OCI-LY7 (cell line): ENCODE results near the gene QPCTL. TPM values are rescaled to one million over a fixed set of nuclear protein-coding genes. Genes with fewer than 3 reads are reported as not detected.

Experiments
- BruUV-seq: library from RNA; stranded (reverse); fragments of 400-500 nt; replicated peaks from 2 replicates; lab custom pipeline; 2021; lab: Mats Ljungman, UMichigan
- CTCF ChIA-PET: fragments of 300-600 bp; sonication (Branson Sonifier 250); formaldehyde crosslinking; loops from one replicate; lab custom pipeline; 2022; ENCODE audit warnings: antibody characterized with exemption; ENCODE audit not compliant: unreplicated experiment; lab: Charles Lee
- POLR2A ChIA-PET: fragments of 300-600 bp; sonication (Branson Sonifier 250); formaldehyde crosslinking; loops from one replicate; lab custom pipeline; 2022; ENCODE audit warnings: antibody characterized with exemption; lab: Charles Lee
- DNase-seq: peaks from one replicate; pipeline ENCODE4 v3.0.0-alpha.2; 2015; ENCODE audit warnings: low spot score
- H2AFZ ChIP-seq: fragments of 200-600 bp; sonication (generic), shearing (Covaris generic); 2 replicates; pipeline ENCODE4 v1.6.1; 2014; ENCODE audit warnings: mild to moderate bottlenecking, antibody characterized with exemption, low read length, moderate library complexity
- H3K27ac ChIP-seq: fragments of 200-600 bp; sonication (generic); 2 replicates; pipeline ENCODE4 v1.5.1; 2014; ENCODE audit warnings: mixed run types, low read depth, mild to moderate bottlenecking, moderate library complexity, low read length, inconsistent platforms; ENCODE audit not compliant: poor library complexity, severe bottlenecking
- H3K36me3 ChIP-seq: fragments of 200-600 bp; sonication (generic); 2 replicates; pipeline ENCODE4 v1.6.1; 2014; ENCODE audit warnings: mild to moderate bottlenecking, antibody characterized with exemption, low read length, moderate library complexity, mixed read lengths; ENCODE audit not compliant: insufficient read depth
- H3K4me1 ChIP-seq: fragments of 200-600 bp; sonication (generic); 2 replicates; pipeline ENCODE4 v1.5.1; 2014; ENCODE audit warnings: mild to moderate bottlenecking, low read length; ENCODE audit not compliant: insufficient read depth, poor library complexity, severe bottlenecking
- H3K4me2 ChIP-seq: fragments of 200-600 bp; sonication (generic); 2 replicates; pipeline ENCODE4 v1.6.1; 2014; ENCODE audit warnings: mild to moderate bottlenecking, low read length
- H3K4me3 ChIP-seq: fragments of 200-600 bp; sonication (generic); 2 replicates; pipeline ENCODE4 v1.5.1; 2014; ENCODE audit warnings: mild to moderate bottlenecking, low read depth, low read length; ENCODE audit not compliant: poor library complexity, severe bottlenecking
- H3K79me2 ChIP-seq: fragments of 200-600 bp; sonication (generic); 2 replicates; pipeline ENCODE4 v1.6.1; 2016; ENCODE audit warnings: low read depth, mild to moderate bottlenecking, low read length, moderate library complexity, mixed read lengths; ENCODE audit not compliant: insufficient read depth
- H3K9me2 ChIP-seq: fragments of 200-600 bp; sonication (generic); 2 replicates; pipeline ENCODE4 v1.6.1; 2016; ENCODE audit warnings: mild to moderate bottlenecking, low read length, mixed read lengths; ENCODE audit not compliant: insufficient read depth
- H3K9me3 ChIP-seq: fragments of 200-600 bp; sonication (generic); 2 replicates; pipeline ENCODE4 v1.6.1; 2014; ENCODE audit warnings: mild to moderate bottlenecking, mixed run types, low read length, mixed read lengths
- H4K20me1 ChIP-seq: fragments of 200-600 bp; sonication (generic); 2 replicates; pipeline ENCODE4 v1.6.1; 2014; ENCODE audit warnings: mild to moderate bottlenecking, antibody characterized with exemption, low read length, moderate library complexity, mixed read lengths; ENCODE audit not compliant: insufficient read depth
- EZH2phosphoT487 ChIP-seq: fragments of 200-600 bp; sonication (generic); IDR thresholded peaks from 2 replicates; pipeline ENCODE4 v1.6.1; 2018; ENCODE audit warnings: low read depth, borderline replicate concordance, mild to moderate bottlenecking, mixed run types, antibody characterized with exemption, low read length, moderate library complexity, mixed read lengths
- intact Hi-C: fragments of 100-400 bp; cut with micrococcal nuclease; formaldehyde crosslinking; loops from one replicate; pipeline ENCODE4 v1.10.0; 2022; ENCODE audit not compliant: unreplicated experiment
- total RNA-seq, 2 experiments: library from RNA; depleted of rRNA in 1 of 2; stranded (reverse); fragments of >200 nt in 1 of 2; shearing (Covaris generic) in 1 of 2; gene quantifications; 2 replicates each; pipeline ENCODE4 v1.2.3, GENCODE V29; 2014 to 2022
- TF ChIP-seq, protein P1 (sequence below): fragments of 200-600 bp; sonication (generic); conservative IDR thresholded peaks from 2 replicates; pipeline ENCODE4 v1.5.1; 2014; ENCODE audit warnings: mild to moderate bottlenecking, antibody characterized with exemption, low read length, moderate library complexity, mixed read lengths

The QPCTL gene
- total RNA-seq, 2 experiments from 2014 or later, result 24.8 to 26.3 TPM

DNA sequence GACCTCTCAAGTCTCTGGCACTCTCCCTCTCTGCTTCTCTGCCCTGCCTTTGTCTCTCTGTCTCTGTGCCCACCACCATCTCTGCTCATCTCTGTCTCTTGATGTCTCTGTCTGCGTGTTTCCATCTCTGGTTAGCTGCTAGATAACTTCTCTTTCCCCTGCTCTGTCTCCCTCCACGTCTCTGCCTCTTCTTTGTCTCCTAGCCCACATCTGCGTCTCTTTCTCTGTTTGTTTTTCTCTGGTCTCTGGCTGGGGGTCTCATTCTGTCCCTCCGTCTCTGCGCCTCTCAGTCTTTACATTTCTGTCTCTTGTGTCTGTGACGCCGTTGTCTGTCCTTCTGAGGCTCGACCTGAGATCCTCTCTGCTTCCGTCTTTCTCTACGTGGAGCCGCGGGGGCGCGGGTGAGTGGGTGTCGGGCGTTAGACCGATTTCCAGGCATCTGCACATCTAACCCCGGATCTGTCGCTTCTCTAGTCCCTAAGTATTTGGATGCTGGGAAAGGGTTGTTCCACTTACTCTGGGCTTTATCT lies 24.1 kb upstream of the QPCTL start:
- peaks cover 54% of the 10 kb centered on the region for H3K4me1 ChIP-seq
- H3K9me2 ChIP-seq, result no peaks in the 10 kb centered on the region
- intact Hi-C loops, result no loop called here
- H4K20me1 ChIP-seq, result no peaks in the 10 kb centered on the region
- no peak for TF ChIP-seq EZH2phosphoT487
- TF ChIP-seq, protein P1, sequence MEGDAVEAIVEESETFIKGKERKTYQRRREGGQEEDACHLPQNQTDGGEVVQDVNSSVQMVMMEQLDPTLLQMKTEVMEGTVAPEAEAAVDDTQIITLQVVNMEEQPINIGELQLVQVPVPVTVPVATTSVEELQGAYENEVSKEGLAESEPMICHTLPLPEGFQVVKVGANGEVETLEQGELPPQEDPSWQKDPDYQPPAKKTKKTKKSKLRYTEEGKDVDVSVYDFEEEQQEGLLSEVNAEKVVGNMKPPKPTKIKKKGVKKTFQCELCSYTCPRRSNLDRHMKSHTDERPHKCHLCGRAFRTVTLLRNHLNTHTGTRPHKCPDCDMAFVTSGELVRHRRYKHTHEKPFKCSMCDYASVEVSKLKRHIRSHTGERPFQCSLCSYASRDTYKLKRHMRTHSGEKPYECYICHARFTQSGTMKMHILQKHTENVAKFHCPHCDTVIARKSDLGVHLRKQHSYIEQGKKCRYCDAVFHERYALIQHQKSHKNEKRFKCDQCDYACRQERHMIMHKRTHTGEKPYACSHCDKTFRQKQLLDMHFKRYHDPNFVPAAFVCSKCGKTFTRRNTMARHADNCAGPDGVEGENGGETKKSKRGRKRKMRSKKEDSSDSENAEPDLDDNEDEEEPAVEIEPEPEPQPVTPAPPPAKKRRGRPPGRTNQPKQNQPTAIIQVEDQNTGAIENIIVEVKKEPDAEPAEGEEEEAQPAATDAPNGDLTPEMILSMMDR, result no peak
- no peaks in the 10 kb centered on the region for H3K79me2 ChIP-seq
- peak overlapping the region; percentile 46 for H3K27ac ChIP-seq
- CTCF ChIA-PET, result interaction anchor here (1.0 to 1.3 kb wide), 2 partner anchors 10 to 27 kb away, joined by 3 read pairs; no protein-coding TSS in a partner anchor
- DNase-seq, result no peak
- POLR2A ChIA-PET, result interaction anchor here (0.9 to 2.5 kb wide), 3 partner anchors 13 to 84 kb away, joined by 3 to 8 read pairs (median 4); no protein-coding TSS in a partner anchor
- peak overlapping the region; percentile 70 for H3K4me3 ChIP-seq
- BruUV-seq, result no TSS peak
- H3K36me3 ChIP-seq, result no peaks in the 10 kb centered on the region
- H3K4me2 ChIP-seq, result peak overlapping the region; percentile 73
- H3K9me3 ChIP-seq, result no peaks in the 10 kb centered on the region
- H2AFZ ChIP-seq, result peak overlapping the region; percentile 77

GRCh38 chr19:45670670-45671453 lies 21.6 kb upstream of the QPCTL start:
- peaks cover 52% of the 10 kb centered on the region for H3K4me1 ChIP-seq
- no peaks in the 10 kb centered on the region for H3K79me2 ChIP-seq
- DNase-seq, result peak; percentile 91
- ChIA-PET POLR2A (interaction anchor here (0.7 to 1.3 kb wide), 4 partner anchors 9 to 1185 kb away, joined by 3 to 5 read pairs (median 3); no protein-coding TSS in a partner anchor), CTCF (no interaction called here)
- no peaks in the 10 kb centered on the region for H3K36me3 ChIP-seq
- intact Hi-C loops, result loop anchor here (1.0 kb wide), 1 partner anchor 35 kb away; no protein-coding TSS in a partner anchor
- no peak overlapping the region for H3K27ac ChIP-seq
- H4K20me1 ChIP-seq, result no peaks in the 10 kb centered on the region
- TF ChIP-seq, protein P1, result no peak
- no peak for TF ChIP-seq EZH2phosphoT487
- no TSS peak for BruUV-seq
- H2AFZ ChIP-seq, result no peak overlapping the region
- H3K4me3 ChIP-seq, result peak overlapping the region; percentile 47
- no peaks in the 10 kb centered on the region for H3K9me2 ChIP-seq
- H3K4me2 ChIP-seq, result peak overlapping the region; percentile 62
- no peaks in the 10 kb centered on the region for H3K9me3 ChIP-seq
